BLaER1 treated with 17β-estradiol and CSF1 and Interleukin-3, amounts not matched to agents 10 nM and 100 nM (cell line): ENCODE results near the gene HSPA1L.

Experiments
- H3K27ac ChIP-seq, 11 experiments: shearing (Covaris generic); formaldehyde crosslinking; 2 replicates each; pipeline ENCODE4 v1.8.1; 2022
- H3K27me3 ChIP-seq, 11 experiments: shearing (Covaris generic); formaldehyde crosslinking; 2 replicates each; pipeline ENCODE4 v1.8.1; 2022
- H3K36me3 ChIP-seq, 11 experiments: shearing (Covaris generic); formaldehyde crosslinking; 2 replicates each; pipeline ENCODE4 v1.8.1; 2022
- H3K4me1 ChIP-seq, 10 experiments: shearing (Covaris generic); formaldehyde crosslinking; 2 replicates each; pipeline ENCODE4 v1.8.1; 2022
- H3K4me2 ChIP-seq, 11 experiments: shearing (Covaris generic); formaldehyde crosslinking; 2 replicates each; pipeline ENCODE4 v1.8.1; 2022
- H3K4me3 ChIP-seq, 10 experiments: shearing (Covaris generic); formaldehyde crosslinking; 2 replicates each; pipeline ENCODE4 v1.8.1; 2022
- H3K9ac ChIP-seq, 11 experiments: shearing (Covaris generic); formaldehyde crosslinking; 2 replicates each; pipeline ENCODE4 v1.8.1; 2022
- H3K9me3 ChIP-seq, 11 experiments: shearing (Covaris generic); formaldehyde crosslinking; replicated peaks in 1 of 11; 2 replicates each; pipeline ENCODE4 v1.8.1; 2022
- H4K20me1 ChIP-seq, 11 experiments: shearing (Covaris generic); formaldehyde crosslinking; 2 replicates each; pipeline ENCODE4 v1.8.1; 2022
- Cebpa-rat ChIP-seq, 11 experiments: shearing (Covaris generic); IDR thresholded peaks; 2 replicates each; pipeline ENCODE4 v1.8.1; 2022

Gene HSPA1L

GRCh38 chr6:31778999-31779885 is 35.8 kb downstream of the HSPA1L start:
- peaks cover 62 to 69% (median 67%) of the 10 kb centered on the region in 11 experiments for H3K36me3 ChIP-seq
- H3K27ac ChIP-seq = no peak overlapping the region
- peaks cover 34 to 48% (median 42%) of the 10 kb centered on the region in 10 experiments for H3K4me1 ChIP-seq
- no peaks in the 10 kb centered on the region for H3K27me3 ChIP-seq
- H4K20me1 ChIP-seq = peaks cover 0 to 60% (median 16%) of the 10 kb centered on the region in 11 experiments; a peak in 10 of 22 replicates
- H3K9ac ChIP-seq = no peak overlapping the region
- H3K9me3 ChIP-seq = no peaks in the 10 kb centered on the region
- TF ChIP-seq Cebpa-rat (IDR thresholded peaks at IDR 0.05) = no peak
- H3K4me2 ChIP-seq = no peak overlapping the region
- H3K4me3 ChIP-seq = no peak overlapping the region

- Histone ChIP-seq H3K4me3 (no peak overlapping the region), H3K27me3 (no peaks in the 10 kb centered on the region), H4K20me1 (peaks cover 0 to 59% (median 15%) of the 10 kb centered on the region in 11 experiments; a peak in 10 of 22 replicates), H3K36me3 (peaks cover 53 to 59% (median 57%) of the 10 kb centered on the region in 11 experiments), H3K27ac (peak overlapping the region in 6 of 11 experiments; percentile 30 to 66 (median 56); a peak in 9 of 22 replicates), H3K4me1 (peaks cover 34 to 52% (median 46%) of the 10 kb centered on the region in 10 experiments), H3K4me2 (peak overlapping the region in 9 of 11 experiments; percentile 57 to 90 (median 66); a peak in 13 of 22 replicates), H3K9ac (peak overlapping the region in 1 of 11 experiments; percentile 2; a peak in 1 of 22 replicates), H3K9me3 (no peaks in the 10 kb centered on the region)
- no peak for TF ChIP-seq Cebpa-rat (IDR thresholded peaks at IDR 0.05)
Measured at GRCh38 chr6:31778193-31778592, 36.9 kb downstream of the HSPA1L start.

- H3K27me3 ChIP-seq = no peaks in the 10 kb centered on the region
- H3K27ac ChIP-seq = peak overlapping the region in 9 of 11 experiments; percentile 24 to 66 (median 53); a peak in 17 of 22 replicates
- no peaks in the 10 kb centered on the region for H3K9me3 ChIP-seq
- peak overlapping the region in 7 of 11 experiments; percentile 2 to 53 (median 38); a peak in 8 of 22 replicates for H3K9ac ChIP-seq
- TF ChIP-seq Cebpa-rat (IDR thresholded peaks at IDR 0.05) = no peak
- H4K20me1 ChIP-seq = peaks cover 0 to 54% (median 15%) of the 10 kb centered on the region in 11 experiments; a peak in 10 of 22 replicates
- H3K4me1 ChIP-seq = peaks cover 37 to 57% (median 51%) of the 10 kb centered on the region in 10 experiments
- peak overlapping the region; percentile 51 to 90 (median 66) for H3K4me2 ChIP-seq
- peaks cover 48 to 53% (median 51%) of the 10 kb centered on the region in 11 experiments for H3K36me3 ChIP-seq
- no peak overlapping the region for H3K4me3 ChIP-seq
Measured at GRCh38 chr6:31777667-31778050, 37.4 kb downstream of the HSPA1L start.

- H3K4me1 ChIP-seq = peaks cover 42 to 63% (median 57%) of the 10 kb centered on the region in 10 experiments
- H3K4me2 ChIP-seq = peak within 1 kb of the TSS; percentile 51 to 90 (median 66)
- H3K9me3 ChIP-seq = no peaks in the 10 kb centered on the region
- peaks cover 0 to 48% (median 12%) of the 10 kb centered on the region in 11 experiments; a peak in 10 of 22 replicates for H4K20me1 ChIP-seq
- H3K27ac ChIP-seq = peak within 1 kb of the TSS in 10 of 11 experiments; percentile 18 to 66 (median 49); a peak in 20 of 22 replicates
- H3K4me3 ChIP-seq = peak within 1 kb of the TSS in 2 of 10 experiments; percentile 16 to 36; a peak in 1 of 20 replicates
- H3K36me3 ChIP-seq = peaks cover 42 to 48% (median 46%) of the 10 kb centered on the region in 11 experiments
- H3K9ac ChIP-seq = peak within 1 kb of the TSS in 10 of 11 experiments; percentile 2 to 55 (median 38); a peak in 17 of 22 replicates
- TF ChIP-seq Cebpa-rat (IDR thresholded peaks at IDR 0.05) = no peak
- no peaks in the 10 kb centered on the region for H3K27me3 ChIP-seq
Measured at GRCh38 chr6:31776989-31777666, 38.0 kb downstream of the HSPA1L start, which contains the start of gene VWA7. Gene VWA7 (minus strand): TSS chr6:31777328. CDS start chr6:31776779, 549 bp downstream.

- H3K4me1 ChIP-seq = peaks cover 45 to 65% (median 60%) of the 10 kb centered on the region in 10 experiments
- H3K27ac ChIP-seq = peak overlapping the region in 10 of 11 experiments; percentile 11 to 66 (median 38); a peak in 17 of 22 replicates
- H3K4me2 ChIP-seq = peak overlapping the region; percentile 51 to 90 (median 66)
- H4K20me1 ChIP-seq = peaks cover 0 to 42% (median 12%) of the 10 kb centered on the region in 11 experiments; a peak in 10 of 22 replicates
- no peak for TF ChIP-seq Cebpa-rat (IDR thresholded peaks at IDR 0.05)
- peak overlapping the region in 2 of 10 experiments; percentile 16 to 36; a peak in 1 of 20 replicates for H3K4me3 ChIP-seq
- H3K9ac ChIP-seq = peak overlapping the region in 8 of 11 experiments; percentile 2 to 55 (median 42); a peak in 11 of 22 replicates
- H3K36me3 ChIP-seq = peaks cover 36 to 42% (median 40%) of the 10 kb centered on the region in 11 experiments
- H3K27me3 ChIP-seq = no peaks in the 10 kb centered on the region
- no peaks in the 10 kb centered on the region for H3K9me3 ChIP-seq
Measured at GRCh38 chr6:31776485-31776988, 38.5 kb downstream of the HSPA1L start.

DNA sequence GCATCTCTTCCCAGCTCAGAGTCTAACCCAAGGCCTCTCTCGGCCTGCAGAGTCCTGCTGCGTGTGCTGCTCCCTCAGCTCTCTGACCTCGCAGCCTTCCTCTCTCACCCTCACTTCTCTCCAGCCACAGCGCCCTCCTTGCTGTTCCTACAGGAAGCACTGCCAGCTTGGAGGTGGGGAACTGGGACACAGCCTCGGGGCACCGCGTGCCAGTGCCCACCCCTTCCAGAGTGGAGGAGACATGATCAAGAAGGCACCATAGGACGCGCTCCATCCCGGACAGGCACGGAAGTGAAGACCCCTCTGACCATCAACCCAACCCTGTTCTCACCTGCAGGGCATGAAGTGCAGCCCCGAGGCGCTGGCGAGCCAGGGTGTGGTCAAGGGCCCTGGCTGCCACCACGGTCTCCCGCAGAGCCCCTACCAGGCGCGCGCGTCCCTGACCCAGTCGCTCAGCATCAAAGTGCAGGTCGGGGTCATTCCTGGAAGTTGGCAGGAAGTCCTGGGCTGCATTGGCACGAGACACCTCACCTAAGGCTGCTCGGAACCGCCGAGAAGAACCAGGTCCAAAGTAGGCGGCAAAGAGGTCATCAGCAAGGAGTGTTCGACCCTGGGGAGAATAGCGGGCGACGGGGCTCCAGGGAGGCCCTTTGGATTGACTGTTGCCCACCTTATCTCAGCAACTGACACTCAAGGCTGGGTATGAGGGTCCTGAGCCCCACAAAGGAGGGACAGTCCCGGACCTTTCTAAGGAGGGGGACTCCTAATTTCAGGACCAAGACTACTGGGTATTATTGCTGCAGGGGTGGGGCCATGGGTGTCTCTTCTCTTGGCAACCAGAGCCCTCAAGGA is 39.2 kb downstream of the HSPA1L start:
- no peak for TF ChIP-seq Cebpa-rat (IDR thresholded peaks at IDR 0.05)
- peaks cover 45 to 67% (median 60%) of the 10 kb centered on the region in 10 experiments for H3K4me1 ChIP-seq
- peak overlapping the region in 10 of 11 experiments; percentile 51 to 90 (median 70); a peak in 16 of 22 replicates for H3K4me2 ChIP-seq
- peaks cover 30 to 35% (median 33%) of the 10 kb centered on the region in 11 experiments for H3K36me3 ChIP-seq
- no peaks in the 10 kb centered on the region for H3K27me3 ChIP-seq
- H3K4me3 ChIP-seq = no peak overlapping the region
- H4K20me1 ChIP-seq = peaks cover 0 to 36% (median 6%) of the 10 kb centered on the region in 11 experiments; a peak in 10 of 22 replicates
- no peaks in the 10 kb centered on the region for H3K9me3 ChIP-seq
- peak overlapping the region in 5 of 11 experiments; percentile 30 to 66 (median 54); a peak in 4 of 22 replicates for H3K27ac ChIP-seq
- H3K9ac ChIP-seq = peak overlapping the region in 2 of 11 experiments; percentile 35 to 50; a peak in 2 of 22 replicates

GRCh38 chr6:31775184-31775583 is 39.9 kb downstream of the HSPA1L start:
- peaks cover 23 to 29% (median 26%) of the 10 kb centered on the region in 11 experiments for H3K36me3 ChIP-seq
- H3K9ac ChIP-seq = peak overlapping the region in 8 of 11 experiments; percentile 1 to 61 (median 26); a peak in 7 of 22 replicates
- H4K20me1 ChIP-seq = peaks cover 0 to 29% (median 4%) of the 10 kb centered on the region in 11 experiments; a peak in 10 of 22 replicates
- H3K27ac ChIP-seq = peak overlapping the region in 3 of 11 experiments; percentile 14 to 40 (median 35); a peak in 3 of 22 replicates
- no peak overlapping the region for H3K4me3 ChIP-seq
- H3K9me3 ChIP-seq = no peaks in the 10 kb centered on the region
- peak overlapping the region; percentile 41 to 87 (median 64); a peak in 19 of 22 replicates for H3K4me2 ChIP-seq
- H3K27me3 ChIP-seq = no peaks in the 10 kb centered on the region
- peaks cover 45 to 68% (median 60%) of the 10 kb centered on the region in 10 experiments for H3K4me1 ChIP-seq
- no peak for TF ChIP-seq Cebpa-rat (IDR thresholded peaks at IDR 0.05)
